KMS-11 (cell line): ENCODE measurements around the gene KIF3C.
A peak's percentile ranks its signal among the peaks of the same experiment; 100 is the strongest.

Experiments
- H2AFZ ChIP-seq: fragments of 200-600 bp; sonication (generic); 2 replicates; pipeline ENCODE4 v1.6.1; 2016; ENCODE audit warnings: antibody characterized with exemption, mixed run types, low read depth
- H3K27ac ChIP-seq: fragments of 200-600 bp; sonication (generic); 2 replicates; pipeline ENCODE4 v1.6.1; 2016; ENCODE audit warnings: mild to moderate bottlenecking, mixed run types
- H3K27me3 ChIP-seq: fragments of 200-600 bp; sonication (generic); 2 replicates; pipeline ENCODE4 v1.6.1; 2017; ENCODE audit warnings: mild to moderate bottlenecking, low read depth, mixed run types, moderate library complexity; ENCODE audit not compliant: insufficient read depth
- H3K36me3 ChIP-seq: fragments of 200-600 bp; sonication (generic); 2 replicates; pipeline ENCODE4 v1.6.1; 2017; ENCODE audit warnings: mild to moderate bottlenecking, mixed run types; ENCODE audit not compliant: insufficient read depth
- H3K4me1 ChIP-seq: fragments of 200-600 bp; sonication (generic); 2 replicates; pipeline ENCODE4 v1.6.1; 2016; ENCODE audit warnings: mild to moderate bottlenecking, low read depth, mixed run types; ENCODE audit not compliant: poor library complexity, severe bottlenecking
- H3K4me2 ChIP-seq: fragments of 200-600 bp; sonication (generic); 2 replicates; pipeline ENCODE4 v1.7.0; 2016; ENCODE audit warnings: mild to moderate bottlenecking, mixed run types
- H3K4me3 ChIP-seq: fragments of 200-600 bp; sonication (generic); IDR thresholded peaks from 2 replicates; pipeline ENCODE4 v1.6.1; 2017; ENCODE audit warnings: low read depth, low read length, mixed read lengths; ENCODE audit not compliant: insufficient read depth
- H3K79me2 ChIP-seq: fragments of 200-600 bp; sonication (generic); 2 replicates; pipeline ENCODE4 v1.6.1; 2016; ENCODE audit warnings: low read depth, mixed run types; ENCODE audit not compliant: insufficient read depth
- H3K9ac ChIP-seq: fragments of 200-600 bp; sonication (generic); 2 replicates; pipeline ENCODE4 v1.6.1; 2016; ENCODE audit warnings: mild to moderate bottlenecking, mixed run types
- H4K20me1 ChIP-seq: fragments of 200-600 bp; sonication (generic); 2 replicates; pipeline ENCODE4 v1.6.1; 2016; ENCODE audit warnings: mild to moderate bottlenecking, mixed run types; ENCODE audit not compliant: insufficient read depth
- CTCF ChIP-seq: fragments of 200-600 bp; sonication (generic); conservative IDR thresholded peaks from 2 replicates; pipeline ENCODE4 v1.6.1; 2017; ENCODE audit warnings: low read depth, mild to moderate bottlenecking, antibody characterized with exemption, low read length, moderate library complexity, mixed read lengths

KIF3C gene

GRCh38 chr2:25879133-25879730 is 103.1 kb downstream of the KIF3C start:
- peaks cover 26% of the 10 kb centered on the region for H3K4me1 ChIP-seq
- H3K79me2 ChIP-seq: peaks cover 26% of the 10 kb centered on the region
- H3K27me3 ChIP-seq: no peaks in the 10 kb centered on the region
- TF ChIP-seq CTCF: no peak
- no peak overlapping the region for H3K9ac ChIP-seq
- peak overlapping the region; percentile 87 for H2AFZ ChIP-seq
- H3K27ac ChIP-seq: peak overlapping the region; percentile 34; the same call in 1 of the 2 replicates
- peak overlapping the region; percentile 6 for H3K4me3 ChIP-seq
- peak overlapping the region; percentile 54 for H3K4me2 ChIP-seq
- no peaks in the 10 kb centered on the region; the same call in 1 of the 2 replicates for H4K20me1 ChIP-seq
- no peaks in the 10 kb centered on the region for H3K36me3 ChIP-seq

- Histone ChIP-seq H3K27me3 (no peaks in the 10 kb centered on the region), H3K27ac (peak within 1 kb of the TSS; percentile 90), H3K4me1 (peaks cover 26% of the 10 kb centered on the region), H3K9ac (peak within 1 kb of the TSS; percentile 95), H3K36me3 (no peaks in the 10 kb centered on the region), H3K4me3 (peak within 1 kb of the TSS; percentile 91), H3K4me2 (peak within 1 kb of the TSS; percentile 68), H4K20me1 (no peaks in the 10 kb centered on the region; the same call in 1 of the 2 replicates), H2AFZ (peak within 1 kb of the TSS; percentile 87), H3K79me2 (peaks cover 33% of the 10 kb centered on the region)
- TF ChIP-seq CTCF: no peak
Observed at GRCh38 chr2:25878361-25879132, 103.8 kb downstream of the KIF3C start, which contains the start of gene ASXL2. Gene ASXL2 (minus strand): TSS chr2:25878487. CDS start chr2:25878222, 265 bp downstream.

GRCh38 chr2:25877431-25878360 is 104.6 kb downstream of the KIF3C start:
- H3K4me1 ChIP-seq: peaks cover 26% of the 10 kb centered on the region

More at GRCh38 chr2:25877431-25878360, 104.6 kb downstream of the KIF3C start:
- TF ChIP-seq CTCF: no peak
- peak overlapping the region; percentile 31 for H3K4me3 ChIP-seq
- H3K79me2 ChIP-seq: peaks cover 39% of the 10 kb centered on the region
- peak overlapping the region; percentile 68 for H3K4me2 ChIP-seq
- H3K9ac ChIP-seq: peak overlapping the region; percentile 95
- no peaks in the 10 kb centered on the region for H3K27me3 ChIP-seq
- no peaks in the 10 kb centered on the region for H3K36me3 ChIP-seq
- H4K20me1 ChIP-seq: no peaks in the 10 kb centered on the region; the same call in 1 of the 2 replicates
- H2AFZ ChIP-seq: peak overlapping the region; percentile 80
- H3K27ac ChIP-seq: peak overlapping the region; percentile 90
